Testis (tissue), 3 donors: Measurements from ENCODE around the gene GREB1. TPM values are rescaled to one million over a fixed set of nuclear protein-coding genes. Genes with fewer than 3 reads are reported as not detected.
A peak's percentile ranks its signal among the peaks of the same experiment; 100 is the strongest.

Source experiments
- DNase-seq: peaks from one replicate; pipeline ENCODE4 v3.0.0-alpha.2; 2019
- H3K27ac ChIP-seq, 2 donors: fragments of 200-600 bp; sonication (generic); one replicate each; pipeline ENCODE4 v1.5.1; 2019
- H3K27me3 ChIP-seq: fragments of 200-600 bp; sonication (generic); one replicate; pipeline ENCODE4 v1.5.1; 2019
- H3K36me3 ChIP-seq: fragments of 200-600 bp; sonication (generic); one replicate; pipeline ENCODE4 v1.5.1; 2017; ENCODE audit warnings: low read depth; ENCODE audit errors: missing control alignments
- H3K4me1 ChIP-seq: fragments of 200-600 bp; sonication (generic); one replicate; pipeline ENCODE4 v1.5.1; 2019
- H3K4me3 ChIP-seq, 2 donors: fragments of 200-600 bp; sonication (generic); one replicate each; pipeline ENCODE4 v1.5.1; 2017 to 2019
- H3K9me3 ChIP-seq: fragments of 200-600 bp; sonication (generic); one replicate; pipeline ENCODE4 v1.5.1; 2017
- POLR2A ChIP-seq: fragments of 450-650 bp; IDR thresholded peaks from one replicate; pipeline ENCODE4 v1.6.1; 2017; ENCODE audit warnings: antibody characterized with exemption, mild to moderate bottlenecking, moderate library complexity
- WGBS, 2 donors: methylation state at CpG; one replicate each; pipeline ENCODE4 v1.1.5; 2018; 5-methylcytosine and 5-hydroxymethylcytosine counted together
- intact Hi-C: fragments of 100-400 bp; cut with DNase I; formaldehyde crosslinking; loops from one replicate; pipeline ENCODE4 v1.15.1; 2023; ENCODE audit warnings: low total_unique reads
- polyA plus RNA-seq: library from polyadenylated mRNA; stranded (reverse); fragments of 350-450 nt; fragmentation: Illumina TruSeq; extraction: RNeasy Lipid Tissue Mini Kit (QIAGEN cat#74804); gene quantifications from one replicate; pipeline ENCODE4 v1.2.3, GENCODE V29; 2014; ENCODE audit warnings: low read depth, low replicate concordance; ENCODE audit not compliant: insufficient read depth
- total RNA-seq, 2 donors: library from RNA; depleted of rRNA; stranded (reverse); fragments of >200 nt; gene quantifications; one replicate each; pipeline ENCODE4 v1.2.3, GENCODE V29; 2016
- TF ChIP-seq, protein P1 (sequence below), 3 experiments: fragments of 450-650 bp in 2 of 3; fragments of 200-600 bp in 1 of 3; sonication (generic) in 1 of 3; IDR thresholded peaks; one replicate each; pipeline ENCODE4 v1.5.1; 2016 to 2019; ENCODE audit warnings: antibody characterized with exemption in 3 of 3, mild to moderate bottlenecking in 2 of 3, moderate library complexity in 1 of 3

GREB1 gene
- total and polyA plus RNA-seq, 3 donors from 2014 or later: 29.8 to 136 (median 91.0) TPM

DNA sequence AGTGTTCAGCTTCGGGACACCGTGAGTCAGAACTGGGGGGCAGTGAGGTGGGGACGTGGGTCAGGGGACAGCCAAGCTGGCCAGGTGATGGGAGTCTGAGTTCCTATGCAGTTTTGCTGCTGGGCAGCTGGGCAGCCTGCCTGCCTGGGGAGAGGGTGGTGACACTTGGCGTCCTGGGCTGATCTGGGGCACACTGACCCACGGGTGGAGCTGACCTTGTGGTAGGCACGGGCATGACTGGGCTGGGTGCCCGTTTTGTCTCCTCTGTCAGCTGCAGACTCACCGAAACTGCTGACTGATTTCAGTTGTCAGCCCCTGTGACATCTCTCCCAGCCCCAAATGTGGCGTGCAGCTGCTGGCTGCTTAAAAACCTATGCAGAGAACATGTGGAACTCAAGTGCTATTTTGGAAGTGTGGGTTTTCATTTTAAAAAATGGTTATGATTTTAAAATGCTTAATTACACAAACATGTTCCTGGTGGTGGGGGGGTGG lies 35.3 kb upstream of the GREB1 start:
- Histone ChIP-seq H3K36me3 (no peaks in the 10 kb centered on the region), H3K4me3 (no peak overlapping the region), H3K9me3 (no peaks in the 10 kb centered on the region), H3K4me1 (peaks cover 52% of the 10 kb centered on the region), H3K27ac (peak overlapping the region; percentile 75 to 79), H3K27me3 (no peaks in the 10 kb centered on the region)
- WGBS, 2 donors: 20 to 34% methylated on average over 9 of the region's 9 CpGs
- TF ChIP-seq, protein P1, sequence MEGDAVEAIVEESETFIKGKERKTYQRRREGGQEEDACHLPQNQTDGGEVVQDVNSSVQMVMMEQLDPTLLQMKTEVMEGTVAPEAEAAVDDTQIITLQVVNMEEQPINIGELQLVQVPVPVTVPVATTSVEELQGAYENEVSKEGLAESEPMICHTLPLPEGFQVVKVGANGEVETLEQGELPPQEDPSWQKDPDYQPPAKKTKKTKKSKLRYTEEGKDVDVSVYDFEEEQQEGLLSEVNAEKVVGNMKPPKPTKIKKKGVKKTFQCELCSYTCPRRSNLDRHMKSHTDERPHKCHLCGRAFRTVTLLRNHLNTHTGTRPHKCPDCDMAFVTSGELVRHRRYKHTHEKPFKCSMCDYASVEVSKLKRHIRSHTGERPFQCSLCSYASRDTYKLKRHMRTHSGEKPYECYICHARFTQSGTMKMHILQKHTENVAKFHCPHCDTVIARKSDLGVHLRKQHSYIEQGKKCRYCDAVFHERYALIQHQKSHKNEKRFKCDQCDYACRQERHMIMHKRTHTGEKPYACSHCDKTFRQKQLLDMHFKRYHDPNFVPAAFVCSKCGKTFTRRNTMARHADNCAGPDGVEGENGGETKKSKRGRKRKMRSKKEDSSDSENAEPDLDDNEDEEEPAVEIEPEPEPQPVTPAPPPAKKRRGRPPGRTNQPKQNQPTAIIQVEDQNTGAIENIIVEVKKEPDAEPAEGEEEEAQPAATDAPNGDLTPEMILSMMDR (IDR thresholded peaks at IDR 0.05): no peak
- TF ChIP-seq POLR2A: no peak
- intact Hi-C loops: no loop called here
- DNase-seq: peak; percentile 96

DNA sequence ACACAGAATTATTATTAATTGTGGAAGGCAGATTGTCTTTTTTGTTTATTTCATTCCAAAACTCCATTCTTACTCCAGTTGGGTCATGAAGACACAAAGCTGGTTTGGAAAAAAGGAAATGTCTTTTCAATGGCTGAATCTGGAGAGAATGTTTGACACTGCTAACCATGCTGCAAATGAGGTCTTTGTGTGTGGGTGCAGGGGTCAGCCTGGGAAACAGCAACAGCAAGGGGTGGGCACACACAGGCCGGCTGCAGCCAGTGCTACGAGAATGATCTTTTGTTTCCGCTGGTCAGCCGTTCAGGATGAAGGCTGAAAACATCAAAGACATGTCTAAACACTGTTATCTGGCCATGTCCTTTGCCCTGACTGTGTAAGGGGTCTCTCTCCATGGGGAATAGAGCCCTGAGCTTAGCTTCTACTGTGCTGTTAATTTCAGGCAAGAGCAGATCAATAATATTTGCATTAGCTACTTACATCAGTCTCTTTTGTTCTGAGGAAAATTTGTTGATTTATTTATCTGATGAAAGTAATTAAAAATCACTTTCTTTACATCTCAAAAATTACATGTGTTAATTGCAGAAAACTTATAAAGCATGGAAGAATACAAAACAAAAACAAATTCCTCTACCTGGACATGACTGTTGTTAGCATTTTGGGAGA lies 34.6 kb upstream of the GREB1 start:
- TF ChIP-seq POLR2A: no peak
- TF ChIP-seq, protein P1 (IDR thresholded peaks at IDR 0.05): no peak
- Histone ChIP-seq H3K9me3 (no peaks in the 10 kb centered on the region), H3K4me1 (peaks cover 52% of the 10 kb centered on the region), H3K27me3 (no peaks in the 10 kb centered on the region), H3K27ac (peak overlapping the region; percentile 75 to 79), H3K4me3 (no peak overlapping the region), H3K36me3 (no peaks in the 10 kb centered on the region)
- WGBS, 2 donors: 32 to 51% methylated on average over 4 of the region's 4 CpGs
- intact Hi-C loops: no loop called here
- no peak for DNase-seq

DNA sequence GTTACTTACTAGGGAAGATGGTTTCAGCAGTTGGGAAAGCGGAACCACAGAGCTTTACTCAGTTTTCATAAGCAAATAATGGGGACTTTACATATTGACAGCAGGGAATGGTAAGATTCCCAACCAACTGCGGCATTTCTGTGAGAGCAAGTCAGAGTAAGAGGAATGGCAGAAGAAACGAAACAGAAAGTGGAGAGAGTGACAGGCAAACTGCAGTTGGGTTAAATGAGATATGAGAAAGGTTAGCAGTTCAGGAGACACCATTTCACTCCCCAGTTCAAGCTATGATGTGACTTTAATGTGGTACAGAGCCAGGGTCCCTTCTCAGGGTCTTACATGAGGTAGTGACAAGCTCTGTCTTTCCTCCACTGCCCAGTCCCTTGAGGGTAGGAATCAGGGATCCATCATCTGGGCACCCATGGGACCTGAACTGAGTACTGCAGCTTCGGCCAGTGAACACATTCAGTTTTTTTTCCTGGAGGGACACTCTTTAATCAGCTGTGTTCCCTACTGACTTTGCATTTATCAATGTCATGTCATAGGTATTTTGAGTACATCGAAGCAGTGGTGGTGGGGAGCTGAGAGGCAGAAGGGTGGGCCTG lies 33.0 kb upstream of the GREB1 start:
- H3K9me3 ChIP-seq: no peaks in the 10 kb centered on the region
- H3K27ac ChIP-seq: peak overlapping the region; percentile 73 to 79
- DNase-seq: no peak
- no peaks in the 10 kb centered on the region for H3K27me3 ChIP-seq
- WGBS, 2 donors: 47 to 70% methylated on average over 5 of the region's 5 CpGs
- TF ChIP-seq, protein P1 (IDR thresholded peaks at IDR 0.05): no peak
- TF ChIP-seq POLR2A: no peak
- intact Hi-C loops: no loop called here
- no peaks in the 10 kb centered on the region for H3K36me3 ChIP-seq
- H3K4me1 ChIP-seq: peaks cover 47% of the 10 kb centered on the region
- no peak overlapping the region for H3K4me3 ChIP-seq

DNA sequence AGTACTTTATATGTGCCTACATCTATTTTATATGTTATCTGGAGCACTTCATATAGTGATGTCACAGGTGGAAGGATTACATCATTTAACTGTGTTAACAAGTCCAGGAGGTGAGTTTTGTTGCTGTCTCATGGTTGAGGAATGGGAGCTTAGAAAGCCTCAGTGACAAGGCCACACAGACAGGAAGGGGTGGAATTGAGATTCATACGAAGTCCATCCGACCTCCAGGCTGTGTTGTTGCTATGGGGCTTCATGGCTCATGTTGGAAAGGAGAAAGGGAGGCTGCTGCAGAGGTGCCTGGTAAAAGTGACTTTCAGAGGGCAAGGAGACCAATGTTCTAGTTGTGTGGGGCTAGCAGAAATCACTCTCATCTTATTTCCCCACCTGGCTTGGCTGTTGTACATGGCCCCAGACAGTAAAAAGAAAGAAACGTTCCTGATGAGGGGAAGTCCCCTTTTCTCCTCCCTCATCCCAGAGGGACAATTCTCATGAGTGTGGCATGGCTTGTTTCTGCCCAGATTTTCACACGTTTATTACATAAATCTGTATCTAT lies 31.0 kb upstream of the GREB1 start:
- intact Hi-C loops: no loop called here
- Histone ChIP-seq H3K9me3 (no peaks in the 10 kb centered on the region), H3K4me3 (no peak overlapping the region), H3K4me1 (peaks cover 36% of the 10 kb centered on the region), H3K27me3 (no peaks in the 10 kb centered on the region), H3K27ac (no peak overlapping the region), H3K36me3 (no peaks in the 10 kb centered on the region)
- DNase-seq: no peak
- TF ChIP-seq, protein P1 (IDR thresholded peaks at IDR 0.05): no peak
- no peak for TF ChIP-seq POLR2A
- WGBS, 2 donors: 76 to 78% methylated on average over 4 of the region's 4 CpGs
